Stomach smooth muscle (tissue), 2 donors: ENCODE data around the gene SLC35F1.
A peak's percentile ranks its signal among the peaks of the same experiment; 100 is the strongest.

ENCODE experiments used
- H3K27ac ChIP-seq: one replicate; pipeline ENCODE4 v1.7.0; 2013; ENCODE audit warnings: mild to moderate bottlenecking, low read length, inconsistent platforms
- H3K27me3 ChIP-seq, 2 donors: one replicate each; pipeline ENCODE4 v1.7.0; 2013; ENCODE audit warnings: low read length in 2 of 2; ENCODE audit not compliant: insufficient read depth in 2 of 2, control insufficient read depth in 1 of 2
- H3K36me3 ChIP-seq, 2 donors: one replicate each; pipeline ENCODE4 v1.7.0; 2013; ENCODE audit warnings: low read length in 2 of 2; ENCODE audit not compliant: control insufficient read depth in 2 of 2, insufficient read depth in 2 of 2
- H3K4me1 ChIP-seq: one replicate; pipeline ENCODE4 v1.7.0; 2013; ENCODE audit warnings: low read length; ENCODE audit not compliant: control insufficient read depth, insufficient read depth
- H3K4me3 ChIP-seq, 2 donors: one replicate each; pipeline ENCODE4 v1.7.0; 2013; ENCODE audit warnings: low read length in 2 of 2
- H3K9ac ChIP-seq, 2 donors: one replicate each; pipeline ENCODE4 v1.7.0; 2013; ENCODE audit warnings: low read length in 2 of 2, mild to moderate bottlenecking in 1 of 2
- H3K9me3 ChIP-seq, 2 donors: one replicate each; pipeline ENCODE4 v1.7.0; 2013; ENCODE audit warnings: low read length in 2 of 2; ENCODE audit not compliant: control insufficient read depth in 2 of 2
- donor health status: healthy.
- donor health status: Pancreatic carcinoma.

SLC35F1 gene

GRCh38 chr6:118305081-118305480, 398.0 kb downstream of the SLC35F1 start:
- H3K27me3 ChIP-seq, result no peaks in the 10 kb centered on the region
- H3K9ac ChIP-seq, result no peak overlapping the region
- H3K4me1 ChIP-seq, result peaks cover 24% of the 10 kb centered on the region
- H3K9me3 ChIP-seq, result no peaks in the 10 kb centered on the region
- H3K4me3 ChIP-seq, result no peak overlapping the region
- no peak overlapping the region for H3K27ac ChIP-seq
- no peaks in the 10 kb centered on the region for H3K36me3 ChIP-seq

- peak overlapping the region; percentile 60 for H3K27ac ChIP-seq
- H3K9me3 ChIP-seq, result no peaks in the 10 kb centered on the region
- peaks cover 26% of the 10 kb centered on the region for H3K4me1 ChIP-seq
These were observed 399.6 kb downstream of the SLC35F1 start for GRCh38 chr6:118306392-118307238.

GRCh38 chr6:118307581-118307980, 400.5 kb downstream of the SLC35F1 start:
- Histone ChIP-seq H3K4me1 (peaks cover 26% of the 10 kb centered on the region), H3K9me3 (no peaks in the 10 kb centered on the region), H3K27ac (peak overlapping the region; percentile 60), H3K4me3 (peak overlapping the region; percentile 12 to 16), H3K27me3 (no peaks in the 10 kb centered on the region), H3K9ac (no peak overlapping the region), H3K36me3 (no peaks in the 10 kb centered on the region)

More at GRCh38 chr6:118306392-118307238, 399.6 kb downstream of the SLC35F1 start:
- Histone ChIP-seq H3K36me3 (no peaks in the 10 kb centered on the region), H3K4me3 (no peak overlapping the region), H3K9ac (no peak overlapping the region), H3K27me3 (no peaks in the 10 kb centered on the region)

- Histone ChIP-seq H3K4me1 (peaks cover 26% of the 10 kb centered on the region), H3K9me3 (no peaks in the 10 kb centered on the region), H3K36me3 (no peaks in the 10 kb centered on the region), H3K27ac (peak overlapping the region; percentile 50), H3K27me3 (no peaks in the 10 kb centered on the region), H3K9ac (no peak overlapping the region), H3K4me3 (no peak overlapping the region)
These were observed 402.5 kb downstream of the SLC35F1 start for GRCh38 chr6:118309337-118310093.

GRCh38 chr6:118313208-118313607, 406.1 kb downstream of the SLC35F1 start:
- Histone ChIP-seq H3K27ac (no peak overlapping the region), H3K4me1 (peaks cover 19% of the 10 kb centered on the region), H3K36me3 (no peaks in the 10 kb centered on the region), H3K4me3 (no peak overlapping the region), H3K27me3 (no peaks in the 10 kb centered on the region), H3K9me3 (no peaks in the 10 kb centered on the region), H3K9ac (no peak overlapping the region)

- H3K9me3 ChIP-seq, result no peaks in the 10 kb centered on the region
- H3K4me3 ChIP-seq, result no peak overlapping the region
- peak overlapping the region; percentile 25 for H3K27ac ChIP-seq
- H3K9ac ChIP-seq, result no peak overlapping the region
- H3K36me3 ChIP-seq, result no peaks in the 10 kb centered on the region
- H3K27me3 ChIP-seq, result no peaks in the 10 kb centered on the region
- H3K4me1 ChIP-seq, result peaks cover 18% of the 10 kb centered on the region
These were observed 406.7 kb downstream of the SLC35F1 start for GRCh38 chr6:118313762-118314161.

GRCh38 chr6:118316796-118317384, 409.8 kb downstream of the SLC35F1 start:
- Histone ChIP-seq H3K36me3 (no peaks in the 10 kb centered on the region), H3K9ac (no peak overlapping the region), H3K4me1 (peaks cover 19% of the 10 kb centered on the region), H3K9me3 (no peaks in the 10 kb centered on the region), H3K27me3 (no peaks in the 10 kb centered on the region), H3K4me3 (no peak overlapping the region), H3K27ac (peak overlapping the region; percentile 53)

GRCh38 chr6:118317581-118318563, 410.8 kb downstream of the SLC35F1 start:
- Histone ChIP-seq H3K27ac (peak overlapping the region; percentile 53), H3K9me3 (no peaks in the 10 kb centered on the region), H3K4me1 (peaks cover 19% of the 10 kb centered on the region)

GRCh38 chr6:118318648-118319047, 411.6 kb downstream of the SLC35F1 start:
- no peaks in the 10 kb centered on the region for H3K27me3 ChIP-seq
- H3K4me3 ChIP-seq, result no peak overlapping the region
- H3K4me1 ChIP-seq, result peaks cover 19% of the 10 kb centered on the region
- no peaks in the 10 kb centered on the region for H3K9me3 ChIP-seq
- H3K9ac ChIP-seq, result no peak overlapping the region
- no peaks in the 10 kb centered on the region for H3K36me3 ChIP-seq
- H3K27ac ChIP-seq, result peak overlapping the region; percentile 53

More at GRCh38 chr6:118317581-118318563, 410.8 kb downstream of the SLC35F1 start:
- Histone ChIP-seq H3K27me3 (no peaks in the 10 kb centered on the region), H3K36me3 (no peaks in the 10 kb centered on the region), H3K9ac (no peak overlapping the region), H3K4me3 (peak overlapping the region in 1 of 2 donors; percentile 19)

GRCh38 chr6:118319416-118319815, 412.4 kb downstream of the SLC35F1 start:
- H3K4me3 ChIP-seq, result no peak overlapping the region
- peaks cover 26% of the 10 kb centered on the region for H3K4me1 ChIP-seq
- H3K9me3 ChIP-seq, result no peaks in the 10 kb centered on the region
- no peaks in the 10 kb centered on the region for H3K27me3 ChIP-seq
- H3K36me3 ChIP-seq, result no peaks in the 10 kb centered on the region
- no peak overlapping the region for H3K9ac ChIP-seq
- H3K27ac ChIP-seq, result peak overlapping the region; percentile 73
